Cardiac fibroblast (primary cell): ENCODE measurements around the gene RBM34.
"Not testable (repeated sequence)": the region's sequence is repeated elsewhere in the genome, so short reads cannot be mapped to it uniquely, and the experiment has no call there.

Source experiments
- DNase-seq, 2 donors: peaks; one replicate each; pipeline versions ENCODE4 v3.0.0 to v3.0.0-alpha.2; 2010; ENCODE audit warnings: low read depth in 2 of 2
- H3K4me3 ChIP-seq, 2 donors: replicated peaks in 1 of 2; 1 replicate in 1 of 2; 2 replicates in 1 of 2; pipeline ENCODE4 v1.5.1; 2011; ENCODE audit warnings: low read depth in 2 of 2, low read length in 2 of 2, mild to moderate bottlenecking in 2 of 2, moderate library complexity in 1 of 2
- TF ChIP-seq, protein P1 (sequence below): IDR thresholded peaks from one replicate; pipeline ENCODE4 v1.5.1; 2011; ENCODE audit warnings: low read depth, mild to moderate bottlenecking, low read length, inconsistent platforms

The RBM34 gene

DNA sequence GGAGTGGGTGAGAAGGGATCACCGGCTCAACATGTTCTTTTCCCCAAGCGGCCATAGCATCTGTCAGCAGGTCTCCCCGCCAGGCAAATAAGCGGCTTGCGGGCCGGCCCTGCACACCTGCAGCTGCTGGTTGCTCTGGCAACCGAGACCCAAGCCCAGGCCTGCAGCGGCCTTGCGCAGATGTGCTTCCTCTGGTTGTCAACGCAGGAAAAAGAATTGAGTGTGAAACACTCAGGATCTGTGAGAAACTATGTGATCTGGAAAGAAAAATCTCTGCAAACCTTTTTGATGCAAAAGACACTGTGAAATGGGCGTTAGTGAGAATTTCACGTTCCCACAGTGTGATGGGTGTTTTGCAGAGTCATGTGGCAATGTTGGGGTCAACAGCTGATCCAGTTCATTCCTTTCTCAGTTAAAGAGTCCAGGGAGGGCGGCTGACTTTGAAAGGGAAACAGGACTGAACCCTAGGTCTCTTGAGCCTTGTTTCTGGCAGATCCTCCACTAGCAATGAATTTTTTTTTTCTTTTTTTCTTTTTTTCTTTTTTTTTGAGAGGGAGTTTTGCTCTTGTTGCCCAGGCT lies 60.8 kb downstream of the RBM34 start:
- TF ChIP-seq, protein P1, sequence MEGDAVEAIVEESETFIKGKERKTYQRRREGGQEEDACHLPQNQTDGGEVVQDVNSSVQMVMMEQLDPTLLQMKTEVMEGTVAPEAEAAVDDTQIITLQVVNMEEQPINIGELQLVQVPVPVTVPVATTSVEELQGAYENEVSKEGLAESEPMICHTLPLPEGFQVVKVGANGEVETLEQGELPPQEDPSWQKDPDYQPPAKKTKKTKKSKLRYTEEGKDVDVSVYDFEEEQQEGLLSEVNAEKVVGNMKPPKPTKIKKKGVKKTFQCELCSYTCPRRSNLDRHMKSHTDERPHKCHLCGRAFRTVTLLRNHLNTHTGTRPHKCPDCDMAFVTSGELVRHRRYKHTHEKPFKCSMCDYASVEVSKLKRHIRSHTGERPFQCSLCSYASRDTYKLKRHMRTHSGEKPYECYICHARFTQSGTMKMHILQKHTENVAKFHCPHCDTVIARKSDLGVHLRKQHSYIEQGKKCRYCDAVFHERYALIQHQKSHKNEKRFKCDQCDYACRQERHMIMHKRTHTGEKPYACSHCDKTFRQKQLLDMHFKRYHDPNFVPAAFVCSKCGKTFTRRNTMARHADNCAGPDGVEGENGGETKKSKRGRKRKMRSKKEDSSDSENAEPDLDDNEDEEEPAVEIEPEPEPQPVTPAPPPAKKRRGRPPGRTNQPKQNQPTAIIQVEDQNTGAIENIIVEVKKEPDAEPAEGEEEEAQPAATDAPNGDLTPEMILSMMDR, result no peak
- no peak overlapping the region for H3K4me3 ChIP-seq
- DNase-seq, result peak in 1 of 2 donors; percentile 41

DNA sequence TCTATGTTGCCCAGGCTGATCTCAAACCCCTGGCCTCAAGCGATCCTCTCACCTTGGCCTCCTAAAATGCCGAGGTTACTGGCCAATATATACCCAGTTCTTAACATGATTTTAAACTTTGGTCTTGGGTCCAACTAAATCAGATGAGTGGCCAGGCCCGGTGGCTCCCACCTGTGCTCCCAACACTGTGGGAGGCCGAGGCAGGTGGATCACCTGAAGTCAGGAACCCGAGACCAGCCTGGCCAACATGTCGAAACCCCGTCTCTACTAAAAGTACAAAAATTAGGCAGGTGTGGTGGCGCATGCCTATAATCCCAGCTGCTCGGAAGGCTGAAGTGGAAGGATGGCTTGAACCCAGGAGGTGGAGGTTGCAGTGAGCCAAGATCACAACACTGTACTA lies 62.1 kb downstream of the RBM34 start:
- H3K4me3 ChIP-seq, result no peak overlapping the region
- TF ChIP-seq, protein P1, result no peak
- no peak for DNase-seq

DNA sequence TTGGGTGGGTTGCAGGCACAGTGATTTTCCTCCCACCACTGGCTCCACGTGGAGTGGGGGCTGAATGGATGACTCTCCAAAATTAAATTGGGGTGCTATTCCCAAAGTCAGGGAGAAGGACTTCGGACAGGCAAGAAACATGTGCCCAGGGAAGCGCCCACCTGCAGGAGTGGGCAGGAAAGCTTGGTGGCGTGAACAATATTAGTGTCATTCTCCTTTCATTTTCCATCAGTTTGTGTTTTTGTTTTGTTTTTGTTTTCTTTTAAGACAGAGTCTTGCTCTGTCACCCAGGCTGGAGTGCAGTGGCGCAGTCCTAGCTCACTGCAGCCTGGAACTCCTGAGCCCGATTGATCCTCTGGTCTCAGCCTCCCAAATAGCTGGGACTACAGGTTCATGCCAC lies 62.5 kb downstream of the RBM34 start:
- TF ChIP-seq, protein P1, result no peak

GRCh38 chr1:235097501-235097900 lies 63.5 kb downstream of the RBM34 start:
- H3K4me3 ChIP-seq, DNase-seq: not testable (repeated sequence)

More for the DNA sequence above, 62.5 kb downstream of the RBM34 start:
- no peak for DNase-seq
- no peak overlapping the region for H3K4me3 ChIP-seq

DNA sequence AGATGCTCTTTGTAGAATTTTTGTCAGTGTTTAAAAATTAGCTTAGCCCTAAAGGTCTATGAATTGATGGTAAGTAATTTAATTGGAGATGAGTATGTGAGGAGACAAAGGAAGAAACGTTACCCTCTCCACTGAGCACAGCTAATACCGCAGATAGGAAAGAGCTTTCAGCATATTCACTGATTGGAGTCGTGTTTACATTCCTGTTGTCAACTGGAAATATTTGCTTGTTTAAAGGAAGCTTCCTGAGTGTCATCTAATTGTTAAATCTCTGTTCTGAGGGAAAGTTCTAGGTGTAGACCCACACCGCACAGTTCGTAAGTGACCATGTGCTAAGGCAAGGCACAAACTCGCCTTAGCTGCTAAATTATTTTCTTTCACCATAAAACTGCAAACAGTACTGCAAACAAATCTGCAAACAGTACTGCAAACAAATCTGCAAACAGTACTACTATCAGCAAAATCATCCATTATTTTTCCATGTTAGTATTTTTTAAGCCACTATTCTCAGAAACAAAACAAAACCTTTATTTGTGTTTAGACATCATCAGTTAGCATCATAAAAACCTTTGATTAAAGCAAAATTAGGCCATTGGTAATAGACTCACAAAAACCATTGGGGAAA lies 65.0 kb downstream of the RBM34 start:
- no peak for DNase-seq
- TF ChIP-seq, protein P1, result no peak

DNA sequence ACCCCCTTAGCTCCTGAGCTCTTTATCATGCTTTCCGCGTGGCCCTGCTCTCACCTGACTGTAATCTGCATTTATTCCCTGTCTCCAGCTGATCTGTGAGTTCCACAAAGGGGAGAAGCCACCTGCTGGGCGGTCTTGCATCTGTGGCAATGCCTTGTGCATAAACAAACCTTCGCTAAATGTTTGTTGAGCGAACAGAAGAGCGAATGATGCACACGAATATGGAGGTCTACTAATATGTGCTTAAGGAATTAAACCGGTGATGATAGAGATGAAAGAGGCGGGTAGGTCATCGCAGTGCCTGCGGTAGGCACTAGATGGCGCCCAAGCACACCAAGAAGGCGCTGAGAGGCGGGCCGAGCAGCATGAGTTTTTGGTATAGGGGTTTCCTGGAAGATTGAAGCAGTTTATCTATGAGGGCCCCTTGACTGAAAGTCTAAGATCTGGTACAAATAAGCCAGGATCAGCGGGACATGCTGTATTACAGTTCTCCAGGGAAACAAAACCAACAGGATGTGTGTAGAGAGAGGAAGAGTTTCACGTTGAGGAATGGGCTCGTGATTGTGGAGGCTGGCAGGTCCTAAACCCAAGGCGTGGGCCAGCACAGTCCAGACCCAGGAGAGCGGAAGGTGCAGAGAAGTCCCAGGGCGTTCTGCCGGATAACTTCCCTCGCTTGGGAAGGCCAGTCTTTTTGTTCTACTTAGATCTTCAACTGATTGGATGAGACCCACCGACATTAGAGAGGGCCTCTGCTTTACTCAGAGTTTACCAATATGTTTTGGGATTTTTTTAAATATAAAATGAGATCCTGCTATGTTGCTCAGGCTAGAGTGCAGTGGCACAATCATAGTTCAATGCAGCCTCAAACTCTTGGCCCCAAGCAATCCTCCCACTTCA lies 67.1 kb downstream of the RBM34 start:
- TF ChIP-seq, protein P1, result peak; percentile 95
- H3K4me3 ChIP-seq, result peak overlapping the region in 1 of 2 donors; percentile 3
- DNase-seq, result peak; percentile 72 to 77

More for the DNA sequence above, 65.0 kb downstream of the RBM34 start:
- no peak overlapping the region for H3K4me3 ChIP-seq

DNA sequence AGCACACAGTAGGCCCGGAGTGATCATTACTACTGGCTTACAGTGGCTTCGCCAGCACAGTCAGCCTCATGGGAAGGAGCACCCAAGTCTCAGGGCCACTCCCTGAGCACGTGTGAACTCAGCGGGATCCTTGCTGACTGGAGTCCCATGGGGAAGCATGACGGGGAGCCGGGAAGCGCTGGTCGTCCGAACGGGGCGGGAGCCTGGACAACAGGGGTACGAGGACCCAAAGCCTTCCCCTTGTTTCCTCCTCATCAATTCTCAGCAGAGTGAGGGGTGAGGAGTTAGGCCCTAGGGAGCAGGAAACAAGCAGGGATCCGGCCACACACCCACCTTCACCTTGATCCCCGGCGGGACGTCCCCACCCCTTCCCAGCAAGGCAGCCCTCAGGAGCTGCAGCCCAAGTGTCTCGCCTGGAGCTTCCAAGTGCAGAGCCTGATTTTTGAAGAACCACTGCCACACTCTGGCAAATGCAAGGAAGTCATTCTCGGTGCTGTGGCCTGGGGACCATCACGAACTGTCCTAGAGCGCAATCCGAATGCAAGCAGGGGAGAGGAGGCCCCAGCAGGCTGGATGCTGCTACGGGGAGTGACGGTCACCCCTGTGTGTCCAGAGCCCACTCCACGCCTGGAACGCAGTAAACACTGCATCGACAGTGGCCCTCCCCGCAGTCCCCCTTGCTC lies 67.9 kb downstream of the RBM34 start:
- TF ChIP-seq, protein P1, result peak; percentile 52
- peak overlapping the region in 1 of 2 donors; percentile 3 for H3K4me3 ChIP-seq
- DNase-seq, result peak; percentile 86

DNA sequence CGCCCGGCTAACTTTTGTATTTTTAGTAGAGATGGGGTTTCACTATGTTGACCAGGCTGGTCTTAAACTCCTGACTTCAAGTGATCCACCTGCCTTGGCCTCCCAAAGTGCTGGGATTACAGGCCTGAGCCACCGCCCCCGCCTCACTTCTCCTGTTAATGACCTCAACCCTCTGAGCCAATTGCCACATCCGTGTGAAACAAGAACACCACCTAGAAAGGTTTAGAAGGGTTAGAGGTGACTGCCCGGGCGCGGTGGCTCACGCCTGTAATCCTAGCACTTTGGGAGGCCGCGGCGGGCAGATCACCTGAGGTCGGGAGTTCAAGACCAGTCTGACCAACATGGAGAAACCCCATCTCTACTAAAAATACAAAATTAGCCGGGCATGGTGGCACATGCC lies 68.6 kb downstream of the RBM34 start:
- H3K4me3 ChIP-seq, DNase-seq: not testable (repeated sequence)

DNA sequence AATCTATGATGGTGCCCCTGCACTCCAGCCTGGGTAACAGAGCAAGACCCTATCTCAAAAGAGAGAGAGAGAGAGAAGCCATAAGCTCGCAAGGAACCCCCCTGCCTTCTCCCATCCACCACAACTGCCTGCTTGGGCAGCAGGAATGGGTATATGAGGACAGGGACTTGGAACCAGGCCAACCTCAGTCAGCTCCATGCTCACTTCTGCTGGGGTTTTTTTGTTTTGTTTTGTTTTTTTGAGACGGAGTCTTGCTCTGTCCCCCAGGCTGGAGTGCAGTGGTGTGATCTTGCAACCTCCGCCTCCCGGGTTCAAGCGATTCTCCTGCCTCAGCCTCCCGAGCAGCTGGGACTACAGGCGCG lies 69.0 kb downstream of the RBM34 start:
- DNase-seq, result not testable (repeated sequence)

DNA sequence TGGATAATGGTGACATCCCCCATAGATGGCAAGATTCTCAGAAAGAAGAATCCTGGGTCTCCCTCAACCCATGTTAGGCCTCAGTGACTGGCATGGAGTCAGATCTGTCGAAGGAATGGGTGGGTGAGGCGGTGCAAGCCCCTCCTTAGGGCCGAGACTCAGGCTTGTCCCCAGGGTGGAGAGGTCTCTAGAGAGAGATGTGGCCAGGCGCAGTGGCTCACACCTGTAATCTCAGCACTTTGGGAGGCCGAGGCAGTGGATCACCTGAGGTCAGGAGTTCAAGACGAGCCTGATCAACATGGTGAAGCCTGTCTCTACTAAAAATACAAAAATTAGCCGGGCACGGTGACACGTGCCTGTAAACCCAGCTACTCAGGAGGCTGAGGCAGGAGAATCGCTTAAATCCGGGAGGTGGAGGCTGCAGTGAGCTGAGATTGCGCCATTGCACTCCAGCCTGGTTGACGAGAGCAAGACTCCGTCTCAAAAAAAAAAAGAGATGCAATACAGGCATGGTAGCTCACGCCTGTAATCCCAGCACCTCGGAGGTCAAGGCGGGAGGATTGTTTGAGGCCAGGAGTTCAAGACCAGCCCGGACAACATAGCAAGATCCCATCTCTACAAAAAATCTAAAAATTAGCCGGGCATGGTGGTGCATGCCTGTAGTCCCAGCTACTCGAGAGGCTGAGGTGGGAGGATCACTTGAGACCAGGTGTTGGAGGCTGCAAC lies 69.6 kb downstream of the RBM34 start:
- H3K4me3 ChIP-seq, DNase-seq: not testable (repeated sequence)

More for the DNA sequence above, 69.0 kb downstream of the RBM34 start:
- not testable (repeated sequence) for H3K4me3 ChIP-seq
